Measurements from ENCODE around the gene SETD1A.
"Not testable (repeated sequence)": the region's sequence is repeated elsewhere in the genome, so short reads cannot be mapped to it uniquely, and the experiment has no call there.

Gene SETD1A

GRCh38 chr16:30928390-30928789 lies 29.2 kb upstream of the SETD1A start:
- H3K27ac ChIP-seq (ENCODE audit: insufficient read depth, low read length, poor library complexity, severe bottlenecking): no peak overlapping the region
- DNase-seq: no peak
- H3K4me3 ChIP-seq (ENCODE audit: insufficient read depth, low read depth, low read length, poor library complexity, severe bottlenecking): no peak overlapping the region
- H3K27me3 ChIP-seq (replicated peaks; ENCODE audit: control insufficient read depth, insufficient read depth, low read length, poor library complexity, severe bottlenecking): no peaks in the 10 kb centered on the region
- no peaks in the 10 kb centered on the region for H3K9me3 ChIP-seq (ENCODE audit: control insufficient read depth, low read length)
- H3K4me1 ChIP-seq (ENCODE audit: control insufficient read depth, insufficient read depth, low read length, poor library complexity, severe bottlenecking): peaks cover 4% of the 10 kb centered on the region
- peaks cover 15% of the 10 kb centered on the region for H3K36me3 ChIP-seq (ENCODE audit: control insufficient read depth, insufficient read depth, low read length)

GRCh38 chr16:30929167-30929566 lies 28.4 kb upstream of the SETD1A start:
- peaks cover 15% of the 10 kb centered on the region for H3K36me3 ChIP-seq (ENCODE audit: control insufficient read depth, insufficient read depth, low read length)
- no peak for DNase-seq

GRCh38 chr16:30930160-30930571 lies 27.4 kb upstream of the SETD1A start:
- no peak overlapping the region for H3K4me3 ChIP-seq (ENCODE audit: insufficient read depth, low read depth, low read length, poor library complexity, severe bottlenecking)
- no peak overlapping the region for H3K27ac ChIP-seq (ENCODE audit: insufficient read depth, low read length, poor library complexity, severe bottlenecking)
- no peaks in the 10 kb centered on the region for H3K9me3 ChIP-seq (ENCODE audit: control insufficient read depth, low read length)
- DNase-seq: no peak
- H3K36me3 ChIP-seq (ENCODE audit: control insufficient read depth, insufficient read depth, low read length): peaks cover 15% of the 10 kb centered on the region
- H3K27me3 ChIP-seq (replicated peaks; ENCODE audit: control insufficient read depth, insufficient read depth, low read length, poor library complexity, severe bottlenecking): no peaks in the 10 kb centered on the region
- peaks cover 5% of the 10 kb centered on the region for H3K4me1 ChIP-seq (ENCODE audit: control insufficient read depth, insufficient read depth, low read length, poor library complexity, severe bottlenecking)

More at GRCh38 chr16:30929167-30929566, 28.4 kb upstream of the SETD1A start:
- no peak overlapping the region for H3K4me3 ChIP-seq (ENCODE audit: insufficient read depth, low read depth, low read length, poor library complexity, severe bottlenecking)
- H3K27ac ChIP-seq (ENCODE audit: insufficient read depth, low read length, poor library complexity, severe bottlenecking): no peak overlapping the region
- H3K4me1 ChIP-seq (ENCODE audit: control insufficient read depth, insufficient read depth, low read length, poor library complexity, severe bottlenecking): no peaks in the 10 kb centered on the region
- no peaks in the 10 kb centered on the region for H3K27me3 ChIP-seq (replicated peaks; ENCODE audit: control insufficient read depth, insufficient read depth, low read length, poor library complexity, severe bottlenecking)
- no peaks in the 10 kb centered on the region for H3K9me3 ChIP-seq (ENCODE audit: control insufficient read depth, low read length)

- Histone ChIP-seq H3K27me3 (replicated peaks; ENCODE audit: control insufficient read depth, insufficient read depth, low read length, poor library complexity, severe bottlenecking) (no peaks in the 10 kb centered on the region), H3K4me3 (ENCODE audit: insufficient read depth, low read depth, low read length, poor library complexity, severe bottlenecking) (no peak overlapping the region), H3K9me3 (ENCODE audit: control insufficient read depth, low read length) (no peaks in the 10 kb centered on the region), H3K27ac (ENCODE audit: insufficient read depth, low read length, poor library complexity, severe bottlenecking) (no peak overlapping the region), H3K36me3 (ENCODE audit: control insufficient read depth, insufficient read depth, low read length) (peaks cover 13% of the 10 kb centered on the region), H3K4me1 (ENCODE audit: control insufficient read depth, insufficient read depth, low read length, poor library complexity, severe bottlenecking) (peaks cover 5% of the 10 kb centered on the region)
- no peak for DNase-seq
These were observed 26.4 kb upstream of the SETD1A start for GRCh38 chr16:30931068-30931650.

GRCh38 chr16:30934827-30935557 lies 22.6 kb upstream of the SETD1A start:
- Histone ChIP-seq H3K27ac (ENCODE audit: insufficient read depth, low read length, poor library complexity, severe bottlenecking) (no peak overlapping the region), H3K9me3 (ENCODE audit: control insufficient read depth, low read length) (no peaks in the 10 kb centered on the region), H3K4me3 (ENCODE audit: insufficient read depth, low read depth, low read length, poor library complexity, severe bottlenecking) (no peak overlapping the region), H3K36me3 (ENCODE audit: control insufficient read depth, insufficient read depth, low read length) (peaks cover 13% of the 10 kb centered on the region), H3K4me1 (ENCODE audit: control insufficient read depth, insufficient read depth, low read length, poor library complexity, severe bottlenecking) (peaks cover 5% of the 10 kb centered on the region), H3K27me3 (replicated peaks; ENCODE audit: control insufficient read depth, insufficient read depth, low read length, poor library complexity, severe bottlenecking) (no peaks in the 10 kb centered on the region)
- no peak for DNase-seq

DNA sequence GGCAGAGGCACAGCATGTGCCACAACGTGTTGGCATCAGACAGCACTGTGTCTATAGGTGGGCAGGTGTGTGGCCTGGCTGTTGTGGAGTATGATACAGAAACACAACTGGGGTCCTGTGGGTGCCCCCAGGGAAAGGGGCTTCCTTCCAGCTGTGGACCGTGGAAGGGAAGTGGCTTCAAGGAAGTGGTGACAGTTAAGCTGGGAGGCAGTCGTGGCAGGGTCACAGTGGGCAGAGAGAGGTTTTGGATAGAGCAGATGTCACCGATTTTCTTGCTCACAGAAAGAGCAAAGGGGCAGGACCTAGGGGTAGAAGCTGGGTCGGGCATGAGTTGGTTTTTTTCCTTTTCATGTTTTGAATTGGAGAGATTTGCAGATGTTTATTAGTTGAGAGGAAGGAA lies 19.9 kb upstream of the SETD1A start:
- Histone ChIP-seq H3K9me3 (ENCODE audit: control insufficient read depth, low read length) (no peaks in the 10 kb centered on the region), H3K4me3 (ENCODE audit: insufficient read depth, low read depth, low read length, poor library complexity, severe bottlenecking) (no peak overlapping the region), H3K36me3 (ENCODE audit: control insufficient read depth, insufficient read depth, low read length) (no peaks in the 10 kb centered on the region), H3K27ac (ENCODE audit: insufficient read depth, low read length, poor library complexity, severe bottlenecking) (no peak overlapping the region), H3K27me3 (replicated peaks; ENCODE audit: control insufficient read depth, insufficient read depth, low read length, poor library complexity, severe bottlenecking) (no peaks in the 10 kb centered on the region), H3K4me1 (ENCODE audit: control insufficient read depth, insufficient read depth, low read length, poor library complexity, severe bottlenecking) (peaks cover 12% of the 10 kb centered on the region)
- DNase-seq: no peak

DNA sequence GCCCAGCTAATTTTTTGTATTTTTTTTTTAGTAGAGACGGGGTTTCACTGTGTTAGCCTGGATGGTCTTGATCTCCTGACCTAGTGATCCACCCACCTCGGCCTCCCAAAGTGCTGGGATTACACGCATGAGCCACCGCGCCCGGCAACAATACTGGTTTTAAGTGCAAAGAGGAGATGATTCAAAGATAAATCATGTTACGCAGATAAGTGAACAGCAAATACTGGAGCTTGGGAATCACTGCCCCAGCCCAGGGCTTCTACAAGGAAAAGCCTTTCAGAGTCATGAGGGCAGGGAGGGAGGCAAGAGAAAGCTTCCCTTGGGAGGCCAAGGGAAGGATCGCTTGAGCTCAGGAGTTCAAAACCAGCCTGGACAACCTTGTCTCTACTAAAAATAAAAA lies 18.0 kb upstream of the SETD1A start:
- not testable (repeated sequence) for H3K4me3 ChIP-seq (ENCODE audit: insufficient read depth, low read depth, low read length, poor library complexity, severe bottlenecking); H3K36me3 ChIP-seq (ENCODE audit: control insufficient read depth, insufficient read depth, low read length); H3K9me3 ChIP-seq (ENCODE audit: control insufficient read depth, low read length); H3K27me3 ChIP-seq (replicated peaks; ENCODE audit: control insufficient read depth, insufficient read depth, low read length, poor library complexity, severe bottlenecking); H3K27ac ChIP-seq (ENCODE audit: insufficient read depth, low read length, poor library complexity, severe bottlenecking); DNase-seq
- H3K4me1 ChIP-seq (ENCODE audit: control insufficient read depth, insufficient read depth, low read length, poor library complexity, severe bottlenecking): peaks cover 12% of the 10 kb centered on the region

DNA sequence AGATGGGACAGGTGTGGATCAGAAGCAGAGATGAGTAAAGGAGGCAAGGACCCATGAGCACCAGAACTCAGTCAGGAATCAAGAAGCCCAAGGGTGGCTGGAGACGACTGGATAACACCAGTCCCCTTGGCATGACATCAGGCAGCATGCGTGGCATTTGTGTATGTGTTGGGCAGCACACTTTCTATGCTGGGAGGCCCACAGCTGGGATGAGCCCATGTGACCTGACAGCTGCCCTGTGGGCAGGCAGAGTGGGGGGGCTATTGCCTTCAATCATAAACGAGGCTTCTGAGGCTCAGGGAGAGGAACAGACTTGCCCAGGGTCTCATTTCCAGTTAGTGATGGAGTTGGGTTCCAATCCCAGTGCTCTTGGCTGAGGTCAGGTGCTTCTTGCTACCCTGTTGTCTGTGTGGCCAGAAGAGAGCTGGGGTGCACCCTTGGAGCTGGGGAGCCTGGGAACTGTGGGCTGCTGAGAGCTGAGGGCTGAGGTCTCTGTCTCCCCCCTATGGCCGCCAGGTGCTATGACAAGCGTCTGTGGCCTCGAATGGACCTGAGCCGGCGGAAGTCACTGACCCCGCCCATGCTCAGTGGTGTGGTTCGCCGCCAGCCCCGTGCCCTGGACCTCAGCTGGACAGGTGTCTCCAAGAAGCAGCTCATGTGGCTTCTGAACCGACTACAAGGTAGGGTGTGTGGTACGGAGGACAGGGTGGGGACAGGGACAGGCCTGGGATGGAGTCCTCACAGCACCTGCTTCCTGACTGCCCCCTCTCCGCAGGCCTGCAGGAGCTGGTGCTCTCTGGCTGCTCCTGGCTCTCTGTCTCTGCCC lies 15.7 kb upstream of the SETD1A start:
- peak; percentile 32 to 55 (median 38) for DNase-seq
- peaks cover 3% of the 10 kb centered on the region for H3K36me3 ChIP-seq (ENCODE audit: control insufficient read depth, insufficient read depth, low read length)
- no peaks in the 10 kb centered on the region for H3K9me3 ChIP-seq (ENCODE audit: control insufficient read depth, low read length)
- H3K27me3 ChIP-seq (replicated peaks; ENCODE audit: control insufficient read depth, insufficient read depth, low read length, poor library complexity, severe bottlenecking): no peaks in the 10 kb centered on the region
- peaks cover 7% of the 10 kb centered on the region for H3K4me1 ChIP-seq (ENCODE audit: control insufficient read depth, insufficient read depth, low read length, poor library complexity, severe bottlenecking)
- no peak overlapping the region for H3K4me3 ChIP-seq (ENCODE audit: insufficient read depth, low read depth, low read length, poor library complexity, severe bottlenecking)
- no peak overlapping the region for H3K27ac ChIP-seq (ENCODE audit: insufficient read depth, low read length, poor library complexity, severe bottlenecking)

- H3K36me3 ChIP-seq (ENCODE audit: control insufficient read depth, insufficient read depth, low read length): peaks cover 3% of the 10 kb centered on the region
- H3K9me3 ChIP-seq (ENCODE audit: control insufficient read depth, low read length): no peaks in the 10 kb centered on the region
- H3K27ac ChIP-seq (ENCODE audit: insufficient read depth, low read length, poor library complexity, severe bottlenecking): no peak overlapping the region
- DNase-seq: no peak
- H3K27me3 ChIP-seq (replicated peaks; ENCODE audit: control insufficient read depth, insufficient read depth, low read length, poor library complexity, severe bottlenecking): no peaks in the 10 kb centered on the region
- peaks cover 7% of the 10 kb centered on the region for H3K4me1 ChIP-seq (ENCODE audit: control insufficient read depth, insufficient read depth, low read length, poor library complexity, severe bottlenecking)
- no peak overlapping the region for H3K4me3 ChIP-seq (ENCODE audit: insufficient read depth, low read depth, low read length, poor library complexity, severe bottlenecking)
These were observed 15.1 kb upstream of the SETD1A start for GRCh38 chr16:30942426-30942806.

DNA sequence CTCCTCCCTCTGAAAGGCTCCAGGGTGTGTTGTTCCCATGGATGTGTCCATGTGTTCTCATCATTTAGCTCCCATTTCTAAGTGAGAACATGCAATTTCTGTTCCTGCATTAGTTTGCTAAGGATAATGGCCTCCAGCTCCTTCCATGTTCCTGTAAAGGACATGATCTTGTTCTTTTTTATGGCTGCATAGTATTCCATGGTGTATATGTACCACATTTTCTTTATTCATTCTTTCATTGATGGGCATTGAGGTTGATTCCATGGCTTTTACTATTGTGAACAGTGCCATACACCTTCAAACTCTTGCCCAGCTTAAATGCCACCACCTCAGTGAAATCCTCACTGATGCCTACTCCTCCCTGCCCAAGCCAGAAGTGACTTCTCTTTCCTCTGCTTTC lies 13.2 kb upstream of the SETD1A start:
- Histone ChIP-seq H3K4me1 (ENCODE audit: control insufficient read depth, insufficient read depth, low read length, poor library complexity, severe bottlenecking) (peaks cover 10% of the 10 kb centered on the region), H3K36me3 (ENCODE audit: control insufficient read depth, insufficient read depth, low read length) (peaks cover 3% of the 10 kb centered on the region)

More for the DNA sequence above, 13.2 kb upstream of the SETD1A start:
- H3K27me3 ChIP-seq (replicated peaks; ENCODE audit: control insufficient read depth, insufficient read depth, low read length, poor library complexity, severe bottlenecking): no peaks in the 10 kb centered on the region
- no peaks in the 10 kb centered on the region for H3K9me3 ChIP-seq (ENCODE audit: control insufficient read depth, low read length)
- no peak overlapping the region for H3K4me3 ChIP-seq (ENCODE audit: insufficient read depth, low read depth, low read length, poor library complexity, severe bottlenecking)
- no peak overlapping the region for H3K27ac ChIP-seq (ENCODE audit: insufficient read depth, low read length, poor library complexity, severe bottlenecking)
- DNase-seq: no peak
